HUDEP-2 (cell line): ENCODE data around the gene AGAP1.

Experiments used
- DNase-seq, 76 experiments: peaks; one replicate each; lab custom pipeline; 2025; ENCODE audit not compliant: unreplicated experiment in 76 of 76; lab: John Stamatoyannopoulos, UW

Gene AGAP1

GRCh38 chr2:235773188-235773928, 279.5 kb downstream of the AGAP1 start:
- DNase-seq = no peak

DNA sequence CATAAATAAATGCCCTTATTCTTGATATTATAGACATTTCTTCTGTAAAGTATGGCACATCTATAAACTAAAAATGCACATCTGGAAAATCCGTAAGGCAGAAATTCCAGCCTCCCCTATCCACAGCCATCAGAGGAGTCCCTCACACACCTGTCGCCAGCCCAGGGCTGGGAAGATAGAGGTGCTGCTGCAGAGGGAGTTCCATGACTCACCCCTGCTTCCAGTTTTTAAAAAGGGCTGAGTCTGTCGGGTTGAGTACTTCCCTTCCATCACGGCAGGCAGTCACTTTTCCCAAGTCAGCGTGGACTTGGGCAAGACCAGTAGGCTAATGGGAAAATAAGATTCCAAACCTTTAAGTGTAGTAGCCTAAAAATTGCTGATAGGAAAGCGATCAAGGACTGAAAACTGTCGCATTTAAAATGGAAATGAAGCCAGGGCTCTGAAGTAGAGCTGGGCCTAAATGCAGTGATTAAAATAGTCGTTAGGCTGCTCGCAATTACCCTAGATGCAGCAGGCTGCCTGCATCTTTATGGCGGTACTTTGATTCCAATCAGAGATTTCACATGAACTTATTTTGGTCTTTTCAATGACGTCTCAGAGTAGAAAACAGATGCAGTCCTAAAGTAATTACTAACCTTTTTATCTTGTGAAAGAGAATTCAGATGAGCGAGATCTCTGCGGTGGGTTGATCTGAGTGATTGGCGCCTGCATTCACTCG, 280.5 kb downstream of the AGAP1 start:
- no peak for DNase-seq

DNA sequence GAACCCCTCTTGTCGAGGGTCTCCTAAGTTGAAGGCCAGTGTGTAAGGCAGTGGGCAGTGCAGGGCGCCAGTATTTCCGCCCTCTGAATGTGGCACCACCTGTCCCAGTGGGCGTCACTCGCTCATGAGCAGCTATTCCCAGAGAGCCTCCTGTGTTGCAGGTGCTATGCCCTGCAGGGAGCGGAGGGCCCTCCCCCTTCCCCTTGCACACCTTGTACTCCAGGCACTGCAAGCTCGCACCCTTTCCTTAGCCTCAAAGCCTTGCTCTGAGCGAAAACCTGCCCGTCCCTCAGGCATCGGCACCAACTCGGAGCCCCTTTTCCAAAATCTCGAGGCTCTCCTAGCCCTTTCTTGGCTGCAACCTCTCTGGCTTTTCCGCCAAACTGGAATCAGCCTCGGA, 282.7 kb downstream of the AGAP1 start:
- no peak for DNase-seq

DNA sequence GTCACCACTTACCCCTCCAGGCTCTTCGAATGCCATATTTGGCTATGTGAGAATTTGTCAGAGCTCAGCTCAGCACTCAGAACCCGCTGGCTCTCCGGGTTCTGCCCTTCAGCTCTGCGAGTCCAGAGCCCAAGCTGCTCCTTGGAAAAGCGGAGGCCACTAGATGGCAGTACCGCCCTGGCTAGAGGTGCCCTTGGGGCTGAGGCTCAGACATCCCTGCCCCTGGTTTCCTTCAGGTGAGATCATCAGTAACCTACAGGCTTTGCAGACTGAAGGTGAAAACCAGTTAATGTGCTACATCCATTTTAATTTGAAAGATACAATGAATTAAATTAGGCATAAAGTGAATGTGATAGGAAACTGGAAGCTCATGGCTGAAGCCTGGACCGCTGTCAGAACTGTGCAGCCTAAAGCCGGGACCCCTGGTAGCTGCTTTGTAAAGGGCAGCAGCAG, 285.6 kb downstream of the AGAP1 start:
- peak in 63 of 76 experiments; percentile 4 to 68 (median 37) for DNase-seq

DNA sequence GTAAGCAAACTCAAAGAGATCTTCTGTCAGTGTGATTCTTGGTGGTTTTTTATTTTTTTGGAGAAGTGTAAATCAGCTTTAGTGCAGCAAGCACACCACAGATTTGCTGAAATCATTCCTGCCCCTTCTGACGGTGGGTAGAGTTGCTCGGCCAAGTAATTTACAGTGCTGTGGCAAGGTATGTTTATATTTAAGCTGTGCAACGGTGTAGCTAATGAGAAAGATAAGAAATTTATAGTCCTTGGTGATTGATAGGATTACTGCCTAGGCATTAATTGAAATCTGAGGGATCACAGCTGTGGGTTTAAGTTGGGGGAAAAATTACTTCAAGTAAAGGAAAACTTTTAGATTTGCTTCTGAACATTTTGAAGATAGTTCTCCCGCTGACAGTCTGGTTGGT, 286.6 kb downstream of the AGAP1 start:
- DNase-seq = no peak

GRCh38 chr2:235781775-235782174, 287.9 kb downstream of the AGAP1 start:
- DNase-seq = no peak

DNA sequence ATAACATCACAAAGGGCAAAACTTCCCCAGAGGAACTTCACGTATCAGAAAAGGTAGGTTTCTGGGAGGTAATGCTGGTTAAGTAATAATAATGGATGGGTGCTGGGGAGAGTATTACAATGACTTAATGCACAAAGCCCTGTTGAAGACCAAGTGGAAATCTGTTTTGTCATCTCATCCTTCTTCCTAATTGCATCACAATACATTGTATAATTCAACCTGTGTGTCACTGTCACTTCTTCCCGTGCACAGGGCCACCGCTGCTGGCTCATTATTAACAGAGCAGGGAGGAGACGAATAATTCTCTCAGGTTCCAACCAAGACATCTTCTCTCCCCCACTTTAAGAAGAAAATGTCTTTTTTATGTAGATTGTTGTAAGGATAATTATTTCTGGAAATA, 290.9 kb downstream of the AGAP1 start:
- no peak for DNase-seq

GRCh38 chr2:235789552-235789951, 295.7 kb downstream of the AGAP1 start:
- no peak for DNase-seq

GRCh38 chr2:235793163-235793752, 299.4 kb downstream of the AGAP1 start:
- peak in 1 of 76 experiments; percentile 2 for DNase-seq

DNA sequence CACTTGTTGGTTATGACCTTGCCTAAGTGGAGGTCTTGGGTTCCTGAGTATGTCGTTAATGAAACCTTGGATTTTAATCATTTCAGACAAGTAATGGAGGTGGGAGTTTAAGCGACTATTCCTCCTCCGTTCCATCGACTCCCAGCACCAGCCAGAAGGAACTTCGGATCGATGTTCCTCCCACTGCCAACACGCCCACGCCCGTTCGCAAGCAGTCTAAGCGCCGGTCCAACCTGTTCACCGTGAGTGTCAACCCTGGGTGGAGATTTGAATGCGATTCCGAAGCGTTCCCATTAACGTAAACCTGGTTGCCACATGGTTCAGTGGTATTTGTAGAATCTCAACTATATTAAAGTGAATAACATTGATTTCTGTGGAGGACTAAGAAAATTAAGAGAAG, 305.4 kb downstream of the AGAP1 start:
- DNase-seq = no peak

GRCh38 chr2:235802542-235802941, 308.7 kb downstream of the AGAP1 start:
- no peak for DNase-seq

- peak in 1 of 76 experiments; percentile 2 for DNase-seq
Measured at GRCh38 chr2:235803028-235803427, 309.2 kb downstream of the AGAP1 start.

DNA sequence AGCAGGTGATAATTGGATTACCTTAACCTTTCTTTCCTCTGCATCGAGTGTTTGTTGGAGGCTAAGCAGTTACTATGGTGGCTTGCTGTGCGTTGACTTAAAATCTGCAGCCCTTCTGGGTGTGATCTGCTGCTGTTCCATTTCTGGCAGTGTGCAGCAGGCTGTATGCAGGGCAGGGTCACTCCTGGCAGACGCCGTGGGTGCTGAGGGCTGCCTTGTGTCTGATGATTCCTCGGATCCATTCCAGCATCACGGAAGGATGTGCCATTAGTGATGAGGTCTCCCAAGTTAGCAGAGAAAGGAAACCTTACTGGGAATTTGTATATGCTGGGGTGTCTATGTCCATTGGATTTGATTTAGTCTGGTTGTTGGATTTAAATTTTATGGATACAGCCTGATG, 310.8 kb downstream of the AGAP1 start:
- DNase-seq = no peak

GRCh38 chr2:235806986-235807750, 313.3 kb downstream of the AGAP1 start:
- no peak for DNase-seq

DNA sequence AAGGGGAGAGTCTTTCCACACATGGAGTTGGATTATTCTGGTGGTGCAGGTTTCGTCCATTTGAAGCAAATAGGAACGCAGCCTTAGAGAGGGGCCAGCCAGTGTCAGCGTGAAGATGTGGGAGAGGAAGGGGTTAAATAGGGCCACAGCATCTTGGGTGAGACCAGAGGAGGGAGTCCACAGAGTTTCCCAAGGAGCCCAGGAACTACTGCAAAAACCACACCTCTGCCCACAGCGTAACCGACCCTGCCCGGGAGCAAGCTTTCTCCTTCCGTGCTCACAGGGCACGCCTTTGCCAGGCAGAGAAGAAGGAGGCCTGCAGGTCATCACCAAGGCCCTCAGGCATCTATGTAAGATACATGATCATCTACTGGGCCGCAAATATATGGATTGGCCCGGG, 314.5 kb downstream of the AGAP1 start:
- DNase-seq = no peak

GRCh38 chr2:235810252-235810651, 316.4 kb downstream of the AGAP1 start:
- DNase-seq = no peak

DNA sequence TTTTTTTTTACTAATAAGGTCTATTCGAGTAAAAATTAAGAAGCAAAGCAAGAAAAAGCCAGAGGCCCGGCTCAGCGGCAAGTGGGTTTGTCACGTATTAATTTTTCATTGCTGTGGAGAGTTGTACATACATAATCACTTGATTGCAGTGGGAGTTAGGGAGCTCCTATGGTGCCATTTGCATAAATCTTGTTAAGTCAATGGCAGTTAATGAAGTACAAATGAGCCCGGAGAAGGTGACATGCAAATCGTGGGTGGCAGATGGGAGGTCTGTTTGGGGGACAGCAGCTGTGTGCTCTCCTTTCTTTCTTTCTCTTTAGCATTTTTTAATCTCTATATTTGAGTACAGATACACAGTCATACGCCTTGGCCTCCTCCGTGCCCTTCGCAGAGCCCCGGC, 317.0 kb downstream of the AGAP1 start:
- no peak for DNase-seq

GRCh38 chr2:235811446-235812184, 317.8 kb downstream of the AGAP1 start:
- no peak for DNase-seq

- DNase-seq = no peak
Measured at GRCh38 chr2:235812185-235812665, 318.4 kb downstream of the AGAP1 start.

DNA sequence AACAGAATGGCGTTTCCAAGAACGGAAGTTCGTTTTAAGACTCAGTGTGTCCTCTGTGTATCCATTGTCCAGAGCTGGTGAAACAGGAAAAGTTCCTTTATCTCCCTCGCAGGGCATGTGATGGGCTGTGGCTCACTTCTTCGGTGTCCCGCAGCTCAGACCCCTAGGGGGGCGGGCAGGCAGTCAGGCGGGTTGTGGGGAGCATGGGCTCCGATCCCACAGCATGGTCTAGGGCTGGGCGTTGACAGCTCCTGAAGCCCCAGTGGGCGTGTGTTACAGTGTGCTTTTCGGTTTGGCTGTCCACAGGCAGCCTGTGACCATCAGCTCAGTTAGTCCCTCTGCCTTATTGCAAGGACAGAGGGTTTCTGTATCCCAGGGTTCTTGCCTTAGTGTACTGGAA, 319.6 kb downstream of the AGAP1 start:
- no peak for DNase-seq
